Common myeloid progenitor, CD34-positive (primary cell): ENCODE measurements around the gene RSRC2.
A peak's percentile ranks its signal among the peaks of the same experiment; 100 is the strongest.
"Not testable (repeated sequence)": the region's sequence is repeated elsewhere in the genome, so short reads cannot be mapped to it uniquely, and the experiment has no call there.

Experiments
- CTCF ChIA-PET: fragments of 350-600 bp; sonication (Branson Sonifier 250); formaldehyde crosslinking; loops from one replicate; lab custom pipeline; 2021; ENCODE audit warnings: antibody characterized with exemption; lab: Charles Lee
- POLR2A ChIA-PET: fragments of 350-600 bp; sonication (Branson Sonifier 250); formaldehyde crosslinking; loops from one replicate; lab custom pipeline; 2021; ENCODE audit warnings: antibody characterized with exemption; lab: Charles Lee
- DNase-seq, 3 donors: peaks; one replicate each; pipeline versions ENCODE4 v3.0.0 to v3.0.0-alpha.2; 2013
- H3K27ac ChIP-seq, 2 experiments: 1 replicate in 1 of 2; 2 replicates in 1 of 2; pipeline ENCODE4 v1.7.0; 2013; ENCODE audit warnings: inconsistent platforms in 2 of 2, low read length in 2 of 2, mild to moderate bottlenecking in 2 of 2, low read depth in 1 of 2, moderate library complexity in 1 of 2; ENCODE audit not compliant: severe bottlenecking in 2 of 2, insufficient read depth in 1 of 2, poor library complexity in 1 of 2
- H3K27me3 ChIP-seq, 5 experiments: replicated peaks in 2 of 5; 1 replicate in 3 of 5; 2 replicates in 2 of 5; pipeline versions ENCODE4 v1.6.1 to v1.7.0; 2013; ENCODE audit warnings: low read length in 4 of 5, mild to moderate bottlenecking in 2 of 5, moderate library complexity in 2 of 5, inconsistent platforms in 1 of 5; ENCODE audit not compliant: insufficient read depth in 5 of 5, control insufficient read depth in 4 of 5
- H3K36me3 ChIP-seq, 4 experiments: 1 replicate in 2 of 4; 2 replicates in 2 of 4; pipeline versions ENCODE4 v1.6.1 to v1.7.0; 2013; ENCODE audit warnings: low read length in 3 of 4, control low read depth in 1 of 4, mild to moderate bottlenecking in 1 of 4; ENCODE audit not compliant: control insufficient read depth in 4 of 4, insufficient read depth in 4 of 4
- H3K4me1 ChIP-seq, 4 experiments: 1 replicate in 3 of 4; 2 replicates in 1 of 4; pipeline versions ENCODE4 v1.6.1 to v1.7.1; 2013; ENCODE audit warnings: low read length in 3 of 4, mild to moderate bottlenecking in 3 of 4, control low read depth in 1 of 4, inconsistent platforms in 1 of 4, moderate library complexity in 1 of 4; ENCODE audit not compliant: control insufficient read depth in 4 of 4, insufficient read depth in 4 of 4; ENCODE audit errors: control extremely low read depth in 1 of 4
- H3K4me3 ChIP-seq, 7 experiments: 1 replicate in 4 of 7; 2 replicates in 3 of 7; pipeline versions ENCODE4 v1.5.1 to v1.7.0; 2013; ENCODE audit warnings: mild to moderate bottlenecking in 7 of 7, low read length in 6 of 7, moderate library complexity in 6 of 7, inconsistent platforms in 2 of 7, low read depth in 2 of 7, control low read depth in 1 of 7; ENCODE audit not compliant: insufficient read depth in 4 of 7, control insufficient read depth in 1 of 7; ENCODE audit errors: extremely low read depth in 1 of 7
- H3K9me3 ChIP-seq, 5 experiments: 1 replicate in 4 of 5; 2 replicates in 1 of 5; pipeline versions ENCODE4 v1.6.1 to v1.7.1; 2013; ENCODE audit warnings: low read length in 4 of 5, mild to moderate bottlenecking in 2 of 5, inconsistent platforms in 1 of 5, low read depth in 1 of 5, moderate library complexity in 1 of 5; ENCODE audit not compliant: control insufficient read depth in 4 of 5, insufficient read depth in 2 of 5; ENCODE audit errors: control extremely low read depth in 1 of 5
- WGBS: methylation state at CpG from one replicate; pipeline ENCODE4 v1.1.5; 2013; ENCODE audit not compliant: insufficient coverage; 5-methylcytosine and 5-hydroxymethylcytosine counted together

The RSRC2 gene

GRCh38 chr12:122489038-122489437 lies 37.7 kb downstream of the RSRC2 start:
- Histone ChIP-seq H3K27ac (no peak overlapping the region), H3K27me3 (no peaks in the 10 kb centered on the region), H3K36me3 (peaks cover 12 to 77% (median 53%) of the 10 kb centered on the region in 4 experiments), H3K4me1 (no peaks in the 10 kb centered on the region), H3K9me3 (no peaks in the 10 kb centered on the region), H3K4me3 (no peak overlapping the region)
- ChIA-PET CTCF (interaction anchor here (0.8 to 1.5 kb wide), 2 partner anchors 9 to 90 kb away, joined by 3 to 5 read pairs; no protein-coding TSS in a partner anchor), POLR2A (interaction anchor here (1.2 to 1.3 kb wide), 2 partner anchors 10 to 12 kb away, joined by 4 to 8 read pairs; partner anchors contain the start of gene ZCCHC8)
- WGBS, result 92% methylated on average over 1 of the region's 2 CpGs
- peak in 1 of 3 donors; percentile 26 for DNase-seq

DNA sequence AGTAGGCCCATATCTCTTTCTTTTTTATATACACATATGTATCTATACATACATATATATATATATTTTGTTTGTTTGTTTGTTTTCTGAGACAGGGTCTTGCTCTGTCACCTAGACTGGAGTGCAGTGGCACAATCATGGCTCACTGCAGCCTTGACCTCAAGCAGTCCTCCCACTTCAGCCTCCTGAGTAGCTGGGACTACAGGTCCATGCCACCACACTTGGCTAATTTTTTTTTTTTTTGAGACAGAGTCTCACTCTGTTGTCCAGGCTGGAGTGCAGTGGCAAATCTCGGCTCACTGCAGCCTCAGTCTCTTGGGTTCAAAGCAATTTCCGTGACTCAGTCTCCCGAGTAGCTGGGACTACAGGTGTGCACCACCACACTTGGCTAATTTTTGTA lies 38.9 kb downstream of the RSRC2 start:
- H3K9me3 ChIP-seq, H3K4me1 ChIP-seq, H3K4me3 ChIP-seq, H3K27ac ChIP-seq, H3K27me3 ChIP-seq, CTCF ChIA-PET, DNase-seq: not testable (repeated sequence)
- H3K36me3 ChIP-seq, result peaks cover 13 to 85% (median 56%) of the 10 kb centered on the region in 4 experiments
- WGBS, result 100% methylated on average over 3 of the region's 3 CpGs
- POLR2A ChIA-PET, result interaction anchor here (0.6 kb wide), 1 partner anchor 12 kb away, joined by 5 read pairs; no protein-coding TSS in a partner anchor

GRCh38 chr12:122486805-122487426 lies 39.8 kb downstream of the RSRC2 start:
- no peaks in the 10 kb centered on the region for H3K9me3 ChIP-seq
- H3K4me1 ChIP-seq, result no peaks in the 10 kb centered on the region
- H3K36me3 ChIP-seq, result peaks cover 15 to 84% (median 53%) of the 10 kb centered on the region in 4 experiments
- H3K4me3 ChIP-seq, result no peak overlapping the region
- 93% methylated on average over 6 of the region's 7 CpGs for WGBS
- POLR2A ChIA-PET, result no interaction called here
- no peaks in the 10 kb centered on the region for H3K27me3 ChIP-seq
- no peak overlapping the region for H3K27ac ChIP-seq
- CTCF ChIA-PET, result interaction anchor here (0.9 to 1.6 kb wide), 3 partner anchors 8 to 16 kb away, joined by 3 to 7 read pairs (median 4); no protein-coding TSS in a partner anchor
- no peak for DNase-seq

- H3K27ac ChIP-seq, H3K4me1 ChIP-seq, H3K4me3 ChIP-seq, POLR2A ChIA-PET, H3K9me3 ChIP-seq, DNase-seq, H3K27me3 ChIP-seq: not testable (repeated sequence)
- H3K36me3 ChIP-seq, result peaks cover 17 to 85% (median 52%) of the 10 kb centered on the region in 4 experiments
- WGBS, result 97% methylated on average over 4 of the region's 6 CpGs
- CTCF ChIA-PET, result interaction anchor here (0.9 to 1.6 kb wide), 4 partner anchors 9 to 15 kb away, joined by 3 to 7 read pairs (median 4); partner anchors contain the start of gene ZCCHC8
Observed at GRCh38 chr12:122486360-122486759, 40.4 kb downstream of the RSRC2 start.

DNA sequence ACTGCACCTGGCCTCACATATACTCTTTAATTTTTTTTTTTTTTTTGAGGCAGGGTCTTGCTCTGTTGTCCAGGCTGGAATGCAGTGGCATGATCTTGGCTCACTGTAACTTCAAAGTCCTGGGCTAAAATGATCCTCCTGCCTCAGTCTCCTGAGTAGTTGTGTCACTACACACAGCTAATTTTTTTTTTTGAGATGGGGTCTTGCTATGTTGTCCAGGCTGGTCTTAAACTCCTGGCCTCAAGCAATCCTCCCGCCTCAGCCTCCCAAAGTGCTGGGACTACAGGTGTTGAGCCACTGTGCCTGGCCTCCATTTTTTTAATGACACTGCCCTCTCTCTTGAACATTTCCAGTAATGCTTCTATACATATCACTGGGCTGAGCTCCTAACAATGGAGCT lies 42.4 kb downstream of the RSRC2 start:
- WGBS, result 100% methylated on average over 1 of the region's 1 CpG
- not testable (repeated sequence) for H3K27me3 ChIP-seq, DNase-seq, H3K4me3 ChIP-seq, H3K27ac ChIP-seq, H3K9me3 ChIP-seq, H3K4me1 ChIP-seq
- ChIA-PET POLR2A (interaction anchor here (0.6 kb wide), 2 partner anchors 421 to 888 kb away, joined by 3 read pairs; no protein-coding TSS in a partner anchor), CTCF (interaction anchor here (0.5 to 1.1 kb wide), 3 partner anchors 11 to 348 kb away, joined by 3 to 4 read pairs (median 3); no protein-coding TSS in a partner anchor)
- peaks cover 27 to 84% (median 47%) of the 10 kb centered on the region in 4 experiments for H3K36me3 ChIP-seq

DNA sequence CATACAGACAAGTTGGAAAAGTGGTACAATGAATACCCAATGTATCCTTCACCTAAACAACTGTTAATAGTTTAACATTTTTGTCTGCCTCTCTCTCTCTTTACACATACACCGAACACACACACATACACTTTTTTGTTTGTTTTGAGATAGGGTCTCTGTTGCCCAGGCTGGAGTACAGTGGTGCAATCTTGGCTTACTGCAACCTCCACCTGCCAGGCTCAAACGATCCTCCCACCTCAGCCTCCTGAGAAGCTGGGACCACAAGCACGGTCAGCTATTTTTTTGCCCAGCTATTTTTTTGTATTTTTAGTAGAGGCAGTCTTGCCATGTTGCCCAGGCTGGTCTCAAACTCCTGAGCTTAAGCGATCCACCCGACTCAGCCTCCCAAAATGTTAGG lies 42.8 kb downstream of the RSRC2 start:
- CTCF ChIA-PET, result interaction anchor here (0.9 to 1.3 kb wide), 3 partner anchors 11 to 17 kb away, joined by 3 to 4 read pairs (median 3); no protein-coding TSS in a partner anchor
- POLR2A ChIA-PET, result interaction anchor here (0.6 kb wide), 2 partner anchors 421 to 888 kb away, joined by 3 read pairs; no protein-coding TSS in a partner anchor
- Histone ChIP-seq H3K9me3 (no peaks in the 10 kb centered on the region), H3K4me1 (no peaks in the 10 kb centered on the region), H3K27me3 (no peaks in the 10 kb centered on the region), H3K27ac (no peak overlapping the region), H3K4me3 (no peak overlapping the region), H3K36me3 (peaks cover 26 to 83% (median 44%) of the 10 kb centered on the region in 4 experiments)
- 100% methylated on average over 3 of the region's 5 CpGs for WGBS
- no peak for DNase-seq

DNA sequence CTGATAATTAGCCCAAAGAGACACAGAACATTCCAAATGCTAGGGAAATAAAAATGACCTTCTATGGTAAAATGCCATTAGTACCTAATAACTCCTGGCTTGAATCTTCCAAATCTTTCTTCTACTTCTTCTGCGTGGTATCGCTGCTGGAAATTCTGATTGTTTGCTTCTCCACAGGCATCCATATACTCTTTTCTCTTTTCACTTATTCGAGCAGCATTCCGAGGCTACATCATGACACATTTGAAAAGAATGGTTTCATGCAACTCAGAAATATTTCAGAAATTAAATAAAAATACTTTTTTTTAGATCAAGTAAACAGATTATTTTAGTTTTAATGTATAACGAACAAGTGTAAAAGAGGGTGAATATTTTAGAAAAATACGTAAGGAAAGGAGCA lies 44.9 kb downstream of the RSRC2 start:
- Histone ChIP-seq H3K4me1 (no peaks in the 10 kb centered on the region), H3K9me3 (no peaks in the 10 kb centered on the region), H3K27me3 (no peaks in the 10 kb centered on the region), H3K36me3 (peaks cover 25 to 80% (median 47%) of the 10 kb centered on the region in 4 experiments), H3K27ac (no peak overlapping the region), H3K4me3 (no peak overlapping the region)
- CTCF ChIA-PET, result interaction anchor here (0.6 to 1.5 kb wide), 2 partner anchors 11 to 12 kb away, joined by 4 to 5 read pairs; no protein-coding TSS in a partner anchor
- DNase-seq, result no peak
- POLR2A ChIA-PET, result interaction anchor here (0.6 kb wide), 1 partner anchor 146 kb away, joined by 10 read pairs; no protein-coding TSS in a partner anchor
- 100% methylated on average over 2 of the region's 6 CpGs for WGBS
